GM18873 (cell line): ENCODE measurements around the gene UCP1.
"Not testable (repeated sequence)": the region's sequence is repeated elsewhere in the genome, so short reads cannot be mapped to it uniquely, and the experiment has no call there.

Source experiments
- ATAC-seq: cut with Tn5 transposase; IDR thresholded peaks from one replicate; pipeline ENCODE4 v1.9.1; 2021; ENCODE audit warnings: mild to moderate bottlenecking, moderate library complexity, moderate number of reproducible peaks; ENCODE audit not compliant: unreplicated experiment, low FRiP score

The UCP1 gene

GRCh38 chr4:140556372-140557085 is 12.2 kb downstream of the UCP1 start:
- peak; percentile 100 for ATAC-seq

GRCh38 chr4:140533951-140534480 is 34.7 kb downstream of the UCP1 start:
- no peak for ATAC-seq

- no peak for ATAC-seq
Measured at GRCh38 chr4:140529434-140529833, 39.3 kb downstream of the UCP1 start.

- ATAC-seq, result peak; percentile 100
Measured at GRCh38 chr4:140523857-140524742, 44.7 kb downstream of the UCP1 start, which contains the start of gene ELMOD2. ELMOD2 (plus strand) TSS chr4:140524168; CDS start chr4:140525429, 1,261 bp downstream.

- ATAC-seq, result no peak
Measured at GRCh38 chr4:140523370-140523856, 45.3 kb downstream of the UCP1 start.

GRCh38 chr4:140515423-140515822 is 53.3 kb downstream of the UCP1 start:
- no peak for ATAC-seq

GRCh38 chr4:140513765-140514164 is 55.0 kb downstream of the UCP1 start:
- not testable (repeated sequence) for ATAC-seq
